Measurements from ENCODE around the gene CNNM4.

Gene CNNM4

GRCh38 chr2:96760036-96760985 lies at the start of gene CNNM4:
TSS of gene CNNM4 (plus strand) at chr2:96760902. CDS start at chr2:96761000, 98 bp downstream.
- peak; percentile 87 to 89 for DNase-seq

GRCh38 chr2:96710985-96711384 lies 49.7 kb upstream of the CNNM4 start:
- no peak for DNase-seq

GRCh38 chr2:96715658-96716057 lies 45.0 kb upstream of the CNNM4 start:
- no peak for DNase-seq

- DNase-seq = no peak
Observed at GRCh38 chr2:96716388-96716787, 44.3 kb upstream of the CNNM4 start.

- no peak for DNase-seq
Observed at GRCh38 chr2:96726131-96726530, 34.6 kb upstream of the CNNM4 start.

GRCh38 chr2:96727431-96727830 lies 33.3 kb upstream of the CNNM4 start:
- no peak for DNase-seq

GRCh38 chr2:96729748-96730147 lies 31.0 kb upstream of the CNNM4 start:
- no peak for DNase-seq

- no peak for DNase-seq
Observed at GRCh38 chr2:96730212-96730611, 30.5 kb upstream of the CNNM4 start.

- no peak for DNase-seq
Observed at GRCh38 chr2:96733931-96734330, 26.8 kb upstream of the CNNM4 start.

GRCh38 chr2:96734880-96735583 lies 25.7 kb upstream of the CNNM4 start:
- DNase-seq = no peak

- DNase-seq = no peak
Observed at GRCh38 chr2:96737251-96737650, 23.5 kb upstream of the CNNM4 start.

GRCh38 chr2:96737831-96738230 lies 22.9 kb upstream of the CNNM4 start:
- DNase-seq = no peak

- no peak for DNase-seq
Observed at GRCh38 chr2:96739076-96739632, 21.5 kb upstream of the CNNM4 start.

- peak; percentile 85 to 91 for DNase-seq
Observed at GRCh38 chr2:96739633-96740428, 20.9 kb upstream of the CNNM4 start, which contains the start of gene LMAN2L. TSS of gene LMAN2L (minus strand) at chr2:96740064. CDS start at chr2:96740040, 24 bp downstream.

- DNase-seq = no peak
Observed at GRCh38 chr2:96747061-96747617, 13.6 kb upstream of the CNNM4 start.

- no peak for DNase-seq
Observed at GRCh38 chr2:96751800-96752199, 8.9 kb upstream of the CNNM4 start.

- no peak for DNase-seq
Observed at GRCh38 chr2:96753661-96754282, 6.9 kb upstream of the CNNM4 start.

- DNase-seq = no peak
Observed at GRCh38 chr2:96754317-96754716, 6.4 kb upstream of the CNNM4 start.

- DNase-seq = no peak
Observed at GRCh38 chr2:96756788-96757476, 3.8 kb upstream of the CNNM4 start.

- no peak for DNase-seq
Observed at GRCh38 chr2:96757477-96757860, 3.2 kb upstream of the CNNM4 start.

- DNase-seq = no peak
Observed at GRCh38 chr2:96758987-96759386, 1.7 kb upstream of the CNNM4 start.
